BLaER1 (cell line): ENCODE results near the gene ZNRD2.

Source experiments
- H3K27ac ChIP-seq: shearing (Covaris generic); formaldehyde crosslinking; 2 replicates; pipeline ENCODE4 v1.8.1; 2022
- H3K27me3 ChIP-seq: shearing (Covaris generic); formaldehyde crosslinking; 2 replicates; pipeline ENCODE4 v1.8.1; 2022
- H3K36me3 ChIP-seq: shearing (Covaris generic); formaldehyde crosslinking; 2 replicates; pipeline ENCODE4 v1.8.1; 2022
- H3K4me1 ChIP-seq: shearing (Covaris generic); formaldehyde crosslinking; 2 replicates; pipeline ENCODE4 v1.8.1; 2022
- H3K4me2 ChIP-seq: shearing (Covaris generic); formaldehyde crosslinking; 2 replicates; pipeline ENCODE4 v1.8.1; 2022
- H3K4me3 ChIP-seq: shearing (Covaris generic); formaldehyde crosslinking; 2 replicates; pipeline ENCODE4 v1.8.1; 2022
- H3K9ac ChIP-seq: shearing (Covaris generic); formaldehyde crosslinking; 2 replicates; pipeline ENCODE4 v1.8.1; 2022
- H3K9me3 ChIP-seq: shearing (Covaris generic); formaldehyde crosslinking; 2 replicates; pipeline ENCODE4 v1.8.1; 2022
- H4K20me1 ChIP-seq: shearing (Covaris generic); formaldehyde crosslinking; 2 replicates; pipeline ENCODE4 v1.8.1; 2022
- Cebpa-rat ChIP-seq: shearing (Covaris generic); IDR thresholded peaks from 2 replicates; pipeline ENCODE4 v1.8.1; 2022

Gene ZNRD2

DNA sequence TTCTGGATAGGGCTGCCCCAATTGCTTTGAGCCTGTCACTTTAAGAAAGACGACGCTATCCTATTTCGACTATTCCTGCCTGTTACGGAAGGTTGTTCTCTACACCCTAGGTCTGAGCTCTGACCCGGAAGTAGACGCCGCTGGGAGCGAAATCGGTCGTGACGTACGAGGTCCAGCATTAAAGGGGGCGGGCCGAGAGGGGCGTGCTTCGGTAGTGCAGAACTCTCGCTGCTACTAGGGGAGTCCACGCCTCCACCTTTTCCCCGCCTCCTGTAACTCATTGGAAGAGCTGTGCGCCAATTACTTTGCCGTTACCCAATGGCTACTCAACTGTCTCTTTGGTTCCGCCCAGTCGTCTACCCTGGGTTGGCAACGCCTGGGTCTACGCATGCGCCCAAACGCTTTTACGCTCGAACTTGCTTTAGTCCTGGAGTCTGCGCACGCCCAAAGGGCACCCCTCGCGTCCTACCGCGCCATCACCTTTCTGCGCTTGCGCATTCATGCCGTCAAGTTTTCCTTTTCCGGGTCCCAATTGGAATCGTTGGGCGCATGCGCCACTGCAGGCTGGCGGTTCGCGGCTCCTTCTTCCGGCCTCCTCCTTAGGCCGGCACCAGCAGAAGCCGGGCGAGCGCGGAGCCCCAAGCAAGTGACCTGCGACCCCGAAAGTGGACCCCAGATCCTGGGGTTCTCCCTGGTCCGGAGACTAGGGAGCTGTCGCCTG is 45.1 kb downstream of the ZNRD2 start, which contains the start of gene PCNX3:
Gene PCNX3, plus strand, starts transcription at position 548 of the 721 bp plus-strand sequence. CDS start 536 bp downstream, outside the sequence.
- Histone ChIP-seq H3K4me2 (peak within 1 kb of the TSS; percentile 100), H3K9me3 (no peaks in the 10 kb centered on the region), H3K27me3 (no peaks in the 10 kb centered on the region), H3K27ac (peak within 1 kb of the TSS; percentile 93), H3K36me3 (peaks cover 47% of the 10 kb centered on the region), H3K4me1 (peaks cover 63% of the 10 kb centered on the region), H3K4me3 (peak within 1 kb of the TSS; percentile 98), H3K9ac (peak within 1 kb of the TSS; percentile 96), H4K20me1 (peaks cover 80% of the 10 kb centered on the region)
- TF ChIP-seq Cebpa-rat: no peak

DNA sequence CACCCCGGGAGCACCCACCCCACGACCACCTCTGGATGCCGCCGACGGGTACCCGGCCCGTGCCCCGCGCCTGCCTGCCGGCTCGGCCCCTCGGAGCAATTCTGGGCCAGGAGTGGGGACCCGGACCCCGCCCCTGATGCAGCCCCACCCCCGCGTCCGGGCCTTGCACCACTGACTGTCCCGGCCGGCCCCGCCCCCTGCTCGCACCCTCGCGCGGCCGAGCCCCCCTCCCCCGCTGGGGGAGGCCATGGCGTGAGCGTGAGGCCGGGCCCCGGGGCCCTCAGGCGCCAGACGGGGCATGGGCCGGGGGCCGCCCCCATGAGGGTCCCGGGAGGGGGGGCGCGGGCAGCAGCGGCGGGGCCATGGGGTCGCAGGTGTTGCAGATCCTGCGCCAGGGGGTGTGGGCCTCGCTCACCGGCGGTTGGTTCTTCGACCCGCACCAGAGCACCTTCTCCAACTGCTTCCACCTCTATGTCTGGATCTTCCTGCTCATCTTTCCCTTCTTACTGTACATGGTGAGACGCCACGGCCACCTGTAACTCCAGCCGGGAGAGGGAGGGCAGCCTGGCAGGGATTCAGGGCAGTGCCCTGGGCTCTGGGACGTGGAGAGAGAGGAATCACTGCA is 45.8 kb downstream of the ZNRD2 start:
- H3K4me1 ChIP-seq: peaks cover 56% of the 10 kb centered on the region
- H3K9ac ChIP-seq: peak overlapping the region; percentile 89
- peaks cover 47% of the 10 kb centered on the region for H3K36me3 ChIP-seq
- H3K4me2 ChIP-seq: peak overlapping the region; percentile 99
- no peaks in the 10 kb centered on the region for H3K27me3 ChIP-seq
- TF ChIP-seq Cebpa-rat: no peak
- H3K9me3 ChIP-seq: no peaks in the 10 kb centered on the region
- H3K27ac ChIP-seq: peak overlapping the region; percentile 88
- peaks cover 78% of the 10 kb centered on the region for H4K20me1 ChIP-seq
- H3K4me3 ChIP-seq: peak overlapping the region; percentile 88

DNA sequence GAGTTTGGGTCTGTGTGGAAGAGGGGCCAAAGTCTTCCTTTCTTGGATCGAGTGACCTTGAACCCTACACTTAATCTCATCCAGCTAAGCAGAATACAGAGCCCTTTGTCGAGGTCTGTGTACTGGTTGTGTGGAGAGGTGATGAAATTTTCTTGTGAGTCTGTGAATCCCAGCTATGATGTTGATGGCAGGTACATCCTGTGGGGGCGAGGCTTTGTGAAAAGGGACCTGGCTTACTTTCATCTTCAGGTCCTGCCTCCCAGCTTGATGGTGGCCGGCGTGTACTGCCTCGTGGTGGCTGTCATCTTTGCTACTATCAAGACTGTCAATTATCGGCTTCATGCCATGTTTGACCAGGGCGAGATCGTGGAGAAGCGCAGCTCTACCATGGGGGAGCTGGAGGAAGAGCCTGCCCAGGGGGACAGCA is 46.3 kb downstream of the ZNRD2 start:
- peak overlapping the region; percentile 88 for H3K4me3 ChIP-seq
- peak overlapping the region; percentile 89 for H3K9ac ChIP-seq
- H3K36me3 ChIP-seq: peaks cover 49% of the 10 kb centered on the region
- no peaks in the 10 kb centered on the region for H3K27me3 ChIP-seq
- peak overlapping the region; percentile 99 for H3K4me2 ChIP-seq
- peaks cover 73% of the 10 kb centered on the region for H4K20me1 ChIP-seq
- no peak for TF ChIP-seq Cebpa-rat
- H3K4me1 ChIP-seq: peaks cover 51% of the 10 kb centered on the region
- H3K27ac ChIP-seq: peak overlapping the region; percentile 88
- H3K9me3 ChIP-seq: no peaks in the 10 kb centered on the region

DNA sequence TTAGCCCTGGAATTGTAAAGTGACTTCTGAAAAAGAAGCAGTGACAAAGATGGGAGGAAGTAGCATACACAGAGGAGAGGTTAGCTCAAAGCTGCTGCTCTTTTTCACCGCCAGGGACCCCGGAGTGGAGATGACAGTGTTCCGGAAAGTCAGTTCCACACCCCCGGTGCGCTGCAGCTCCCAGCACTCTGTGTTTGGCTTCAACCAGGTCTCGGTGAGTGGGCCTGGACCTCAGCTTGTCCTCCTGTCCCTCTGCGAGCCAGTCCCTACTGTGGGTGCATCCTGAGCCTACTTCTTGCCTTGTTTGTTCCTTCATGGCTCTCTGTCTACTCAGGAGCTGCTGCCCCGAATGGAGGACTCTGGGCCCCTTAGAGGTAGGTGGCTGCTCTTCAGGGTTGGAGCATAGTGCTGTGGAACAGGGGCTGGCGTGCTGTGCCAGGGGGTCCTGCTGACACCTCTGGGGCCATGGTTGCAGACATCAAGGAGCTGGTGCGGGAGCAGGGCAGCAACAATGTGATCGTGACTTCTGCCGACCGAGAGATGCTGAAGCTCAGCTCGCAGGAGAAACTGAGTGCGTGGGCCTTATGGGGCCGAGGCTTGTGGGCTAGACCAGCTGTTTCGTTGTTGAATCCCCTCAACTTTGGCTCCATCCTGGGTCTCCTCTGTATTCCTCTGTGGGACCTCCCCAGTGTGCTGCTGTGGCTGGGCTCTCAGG is 47.0 kb downstream of the ZNRD2 start:
- peaks cover 44% of the 10 kb centered on the region for H3K4me1 ChIP-seq
- H3K9me3 ChIP-seq: no peaks in the 10 kb centered on the region
- H3K27ac ChIP-seq: no peak overlapping the region; the same call in 1 of the 2 replicates
- H3K4me2 ChIP-seq: peak overlapping the region; percentile 99
- peak overlapping the region; percentile 88 for H3K4me3 ChIP-seq
- H3K9ac ChIP-seq: peak overlapping the region; percentile 89
- H3K27me3 ChIP-seq: no peaks in the 10 kb centered on the region
- H3K36me3 ChIP-seq: peaks cover 56% of the 10 kb centered on the region
- H4K20me1 ChIP-seq: peaks cover 66% of the 10 kb centered on the region
- no peak for TF ChIP-seq Cebpa-rat

DNA sequence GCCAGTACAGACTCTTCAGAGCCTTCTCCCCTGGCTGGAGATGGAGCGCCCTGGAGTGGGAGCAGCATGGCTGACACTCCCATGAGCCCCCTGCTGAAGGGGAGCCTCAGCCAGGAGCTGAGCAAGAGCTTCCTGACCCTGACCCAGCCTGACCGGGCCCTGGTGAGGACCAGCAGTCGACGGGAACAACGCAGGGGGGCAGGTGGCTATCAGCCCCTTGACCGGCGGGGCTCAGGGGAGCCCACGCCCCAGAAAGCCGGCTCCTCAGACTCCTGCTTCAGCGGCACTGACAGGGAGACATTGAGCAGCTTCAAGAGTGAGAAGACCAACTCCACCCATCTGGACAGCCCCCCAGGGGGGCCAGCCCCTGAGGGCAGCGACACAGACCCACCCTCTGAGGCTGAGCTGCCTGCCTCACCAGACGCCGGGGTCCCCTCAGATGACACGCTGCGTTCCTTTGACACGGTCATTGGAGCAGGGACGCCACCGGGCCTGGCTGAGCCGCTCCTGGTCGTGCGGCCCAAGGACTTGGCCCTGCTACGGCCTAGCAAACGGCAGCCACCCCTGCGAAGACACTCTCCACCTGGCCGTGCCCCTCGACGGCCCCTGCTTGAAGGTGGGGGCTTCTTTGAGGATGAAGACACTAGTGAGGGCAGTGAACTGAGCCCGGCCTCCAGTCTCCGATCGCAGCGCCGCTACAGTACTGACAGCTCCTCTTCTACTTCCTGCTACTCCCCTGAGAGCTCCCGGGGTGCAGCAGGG is 47.9 kb downstream of the ZNRD2 start:
- H4K20me1 ChIP-seq: peaks cover 60% of the 10 kb centered on the region
- peak overlapping the region; percentile 89; the same call in 1 of the 2 replicates for H3K9ac ChIP-seq
- no peaks in the 10 kb centered on the region for H3K27me3 ChIP-seq
- peaks cover 65% of the 10 kb centered on the region for H3K36me3 ChIP-seq
- peak overlapping the region; percentile 99 for H3K4me2 ChIP-seq
- no peaks in the 10 kb centered on the region for H3K9me3 ChIP-seq
- no peak overlapping the region for H3K4me3 ChIP-seq
- TF ChIP-seq Cebpa-rat: no peak
- peaks cover 35% of the 10 kb centered on the region for H3K4me1 ChIP-seq
- H3K27ac ChIP-seq: peak overlapping the region; percentile 58

DNA sequence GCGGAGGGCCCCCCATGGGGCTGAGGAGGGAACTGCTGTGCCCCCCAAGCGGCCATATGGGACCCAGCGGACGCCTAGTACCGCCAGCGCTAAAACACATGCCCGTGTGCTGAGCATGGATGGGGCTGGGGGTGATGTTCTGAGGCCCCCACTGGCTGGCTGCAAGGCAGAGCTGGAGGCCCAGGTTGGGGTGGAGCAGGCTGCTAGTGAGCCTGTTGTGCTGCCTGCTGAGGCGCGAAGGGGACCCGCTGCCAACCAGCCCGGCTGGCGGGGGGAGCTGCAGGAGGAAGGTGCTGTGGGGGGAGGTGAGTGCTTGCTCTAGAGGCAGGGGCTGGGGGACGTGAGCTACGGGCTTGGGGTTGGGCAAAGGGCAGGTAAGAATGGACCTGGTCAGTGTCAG is 48.5 kb downstream of the ZNRD2 start:
- Histone ChIP-seq H3K4me3 (no peak overlapping the region), H3K9ac (peak overlapping the region; percentile 48; the same call in 1 of the 2 replicates), H4K20me1 (peaks cover 57% of the 10 kb centered on the region)

DNA sequence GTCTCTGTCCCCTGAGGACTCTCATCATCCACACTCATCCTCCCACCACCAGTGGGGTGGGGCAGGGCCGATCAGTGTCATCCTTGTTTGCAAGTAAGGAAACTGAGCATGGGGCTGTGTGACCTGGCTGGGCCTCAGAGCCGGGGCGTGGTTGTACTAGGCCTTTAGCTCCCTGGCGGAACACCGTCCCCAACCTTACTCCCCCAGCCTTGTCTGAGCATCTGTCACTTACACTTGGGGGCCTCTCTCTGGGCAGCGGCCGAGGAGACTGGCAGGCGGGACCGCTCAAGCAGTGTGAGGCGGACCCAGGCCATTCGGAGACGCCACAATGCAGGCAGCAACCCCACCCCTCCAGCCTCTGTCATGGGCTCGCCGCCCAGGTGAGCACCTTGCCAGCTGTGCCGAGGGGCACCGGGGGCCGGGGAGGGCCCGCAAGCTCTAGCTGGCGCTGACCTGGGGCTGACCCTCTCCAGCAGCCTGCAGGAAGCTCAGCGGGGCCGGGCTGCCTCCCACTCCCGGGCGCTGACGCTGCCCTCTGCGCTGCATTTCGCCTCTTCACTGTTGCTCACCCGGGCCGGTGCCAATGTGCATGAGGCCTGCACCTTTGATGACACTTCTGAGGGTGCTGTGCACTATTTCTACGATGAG is 49.1 kb downstream of the ZNRD2 start:
- Histone ChIP-seq H3K36me3 (peaks cover 77% of the 10 kb centered on the region), H3K4me1 (peaks cover 40% of the 10 kb centered on the region), H3K27me3 (no peaks in the 10 kb centered on the region), H3K9ac (0 out of 2 replicates have a peak overlapping the region, but pooled peaks have one; percentile 48), H4K20me1 (peaks cover 56% of the 10 kb centered on the region), H3K4me2 (peak overlapping the region; percentile 99), H3K4me3 (no peak overlapping the region), H3K27ac (peak overlapping the region; percentile 58; the same call in 1 of the 2 replicates), H3K9me3 (no peaks in the 10 kb centered on the region)
- no peak for TF ChIP-seq Cebpa-rat

More for the DNA sequence above, 48.5 kb downstream of the ZNRD2 start:
- peaks cover 33% of the 10 kb centered on the region for H3K4me1 ChIP-seq
- no peaks in the 10 kb centered on the region for H3K27me3 ChIP-seq
- no peaks in the 10 kb centered on the region for H3K9me3 ChIP-seq
- peak overlapping the region; percentile 99 for H3K4me2 ChIP-seq
- TF ChIP-seq Cebpa-rat: no peak
- H3K36me3 ChIP-seq: peaks cover 71% of the 10 kb centered on the region
- H3K27ac ChIP-seq: peak overlapping the region; percentile 58

DNA sequence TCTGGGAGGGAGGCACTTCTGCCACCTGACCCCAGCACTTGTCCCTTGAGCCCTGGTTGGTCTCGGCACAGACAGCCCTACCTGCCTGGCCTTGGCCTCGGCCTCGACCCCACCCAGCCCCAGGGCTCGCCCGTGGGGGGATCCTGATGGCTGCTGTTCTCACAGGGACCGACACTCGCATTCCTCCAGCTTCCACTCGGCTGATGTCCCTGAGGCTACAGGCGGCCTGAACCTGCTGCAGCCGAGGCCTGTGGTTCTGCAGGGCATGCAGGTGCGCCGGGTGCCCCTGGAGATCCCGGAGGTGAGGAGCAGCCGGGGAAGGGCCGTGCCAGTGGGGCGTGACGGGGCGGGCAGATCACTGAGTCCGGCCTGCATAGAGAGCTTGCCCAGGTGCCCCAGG is 50.4 kb downstream of the ZNRD2 start:
- no peaks in the 10 kb centered on the region for H3K9me3 ChIP-seq
- peaks cover 88% of the 10 kb centered on the region for H3K36me3 ChIP-seq
- no peak overlapping the region for H3K9ac ChIP-seq

DNA sequence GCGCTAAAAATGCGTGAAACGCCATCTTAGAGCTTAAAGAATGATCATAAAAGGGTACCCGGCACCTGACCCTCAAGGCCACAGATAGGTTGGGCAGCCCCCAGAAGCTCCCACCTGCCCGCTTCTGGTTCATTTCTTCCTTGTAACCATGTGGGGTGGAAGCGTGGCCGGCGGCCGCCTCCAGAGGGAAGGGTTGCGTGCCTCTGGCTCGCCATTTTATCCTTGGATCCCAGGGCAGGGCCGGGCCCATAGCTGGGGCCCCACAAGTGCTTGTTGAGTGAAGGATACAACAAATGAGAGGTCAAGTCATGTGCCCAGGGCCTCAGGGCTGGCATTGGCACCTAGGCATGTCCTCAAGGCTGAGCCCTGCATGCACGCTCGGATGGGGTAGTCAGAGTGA is 51.2 kb downstream of the ZNRD2 start:
- H3K4me2 ChIP-seq: no peak overlapping the region
- H3K36me3 ChIP-seq: peaks cover 93% of the 10 kb centered on the region
- H4K20me1 ChIP-seq: peaks cover 56% of the 10 kb centered on the region
- H3K9me3 ChIP-seq: no peaks in the 10 kb centered on the region
- H3K4me1 ChIP-seq: peaks cover 56% of the 10 kb centered on the region
- no peak overlapping the region for H3K27ac ChIP-seq
- no peak overlapping the region for H3K4me3 ChIP-seq
- no peak overlapping the region for H3K9ac ChIP-seq
- no peak for TF ChIP-seq Cebpa-rat
- H3K27me3 ChIP-seq: no peaks in the 10 kb centered on the region

More for the DNA sequence above, 50.4 kb downstream of the ZNRD2 start:
- Histone ChIP-seq H3K4me3 (no peak overlapping the region), H3K27me3 (no peaks in the 10 kb centered on the region), H3K4me1 (peaks cover 51% of the 10 kb centered on the region), H3K27ac (no peak overlapping the region), H4K20me1 (peaks cover 62% of the 10 kb centered on the region), H3K4me2 (no peak overlapping the region)
- TF ChIP-seq Cebpa-rat: no peak
